ENCODE data around the gene FBXL7. TPM values are rescaled to one million over a fixed set of nuclear protein-coding genes. Genes with fewer than 3 reads are reported as not detected.

Gene FBXL7
- polyA plus RNA-seq, 3 donors: not detected

- no peak overlapping the region for H3K27ac Mint-ChIP-seq
- WGBS (ENCODE audit: insufficient coverage): 100% methylated on average over 1 of the region's 4 CpGs
- no peak overlapping the region for H3K4me3 ChIP-seq (replicated peaks in 1 of 3; ENCODE audit: low read depth in 2 of 3, low read length in 3 of 3)
- H3K4me3 Mint-ChIP-seq: no peak overlapping the region
- no peaks in the 10 kb centered on the region for H3K36me3 Mint-ChIP-seq
- H3K36me3 ChIP-seq (replicated peaks in 1 of 2; ENCODE audit: control insufficient read depth in 1 of 2, insufficient read depth in 2 of 2, low read length in 2 of 2): no peaks in the 10 kb centered on the region
- H3K9me3 Mint-ChIP-seq: peaks cover 0 to 23% (median 13%) of the 10 kb centered on the region in 7 donors
- H3K27me3 Mint-ChIP-seq (ENCODE audit: low read depth in 3 of 3): no peaks in the 10 kb centered on the region
- H3K4me1 Mint-ChIP-seq: no peaks in the 10 kb centered on the region
- H2AFZ ChIP-seq (ENCODE audit: insufficient read depth, low read depth, low read length, poor library complexity, severe bottlenecking): no peak overlapping the region
- no peak overlapping the region for H3K4me2 ChIP-seq (replicated peaks; ENCODE audit: extremely low read depth, low read length, poor library complexity, severe bottlenecking)
- H3K9ac ChIP-seq (ENCODE audit: insufficient read depth, low read length, poor library complexity, severe bottlenecking): no peak overlapping the region
- peaks cover 6 to 48% of the 10 kb centered on the region in 2 donors for H3K9me3 ChIP-seq (replicated peaks in 1 of 2; ENCODE audit: control insufficient read depth in 1 of 2, insufficient read depth in 1 of 2, low read length in 2 of 2)
- no peaks in the 10 kb centered on the region for H3K27me3 ChIP-seq (ENCODE audit: control insufficient read depth in 2 of 2, insufficient read depth in 2 of 2, low read length in 2 of 2)
- no peak overlapping the region for H3K27ac ChIP-seq (ENCODE audit: low read depth in 1 of 2, low read length in 2 of 2)
- DNase-seq: no peak
- TF ChIP-seq CTCF (IDR thresholded peaks at IDR 0.05): no peak
- no peaks in the 10 kb centered on the region for H3K4me1 ChIP-seq (ENCODE audit: control insufficient read depth in 1 of 2, insufficient read depth in 2 of 2, low read length in 2 of 2)
- no peaks in the 10 kb centered on the region for H3K79me2 ChIP-seq (ENCODE audit: insufficient read depth, low read length)
- intact Hi-C loops (cut with micrococcal nuclease): no loop called here
- H4K20me1 ChIP-seq (ENCODE audit: insufficient read depth, low read length): no peaks in the 10 kb centered on the region
These were observed 147.3 kb downstream of the FBXL7 start for GRCh38 chr5:15647251-15647650.

- intact Hi-C loops (cut with micrococcal nuclease): no loop called here
- 90% methylated on average over 2 of the region's 2 CpGs for WGBS (ENCODE audit: insufficient coverage)
- Mint-ChIP-seq H3K9me3 (peaks cover 0 to 24% (median 9%) of the 10 kb centered on the region in 7 donors), H3K4me3 (no peak overlapping the region), H3K27ac (no peak overlapping the region), H3K36me3 (no peaks in the 10 kb centered on the region), H3K4me1 (no peaks in the 10 kb centered on the region), H3K27me3 (ENCODE audit: low read depth in 3 of 3) (no peaks in the 10 kb centered on the region)
- Histone ChIP-seq H2AFZ (ENCODE audit: insufficient read depth, low read depth, low read length, poor library complexity, severe bottlenecking) (no peak overlapping the region), H3K9me3 (replicated peaks in 1 of 2; ENCODE audit: control insufficient read depth in 1 of 2, insufficient read depth in 1 of 2, low read length in 2 of 2) (peaks cover 0 to 35% of the 10 kb centered on the region in 2 donors), H3K36me3 (replicated peaks in 1 of 2; ENCODE audit: control insufficient read depth in 1 of 2, insufficient read depth in 2 of 2, low read length in 2 of 2) (no peaks in the 10 kb centered on the region), H3K27ac (ENCODE audit: low read depth in 1 of 2, low read length in 2 of 2) (no peak overlapping the region), H3K4me1 (ENCODE audit: control insufficient read depth in 1 of 2, insufficient read depth in 2 of 2, low read length in 2 of 2) (no peaks in the 10 kb centered on the region), H3K4me2 (replicated peaks; ENCODE audit: extremely low read depth, low read length, poor library complexity, severe bottlenecking) (no peak overlapping the region), H3K79me2 (ENCODE audit: insufficient read depth, low read length) (no peaks in the 10 kb centered on the region), H3K9ac (ENCODE audit: insufficient read depth, low read length, poor library complexity, severe bottlenecking) (no peak overlapping the region), H3K4me3 (replicated peaks in 1 of 3; ENCODE audit: low read depth in 2 of 3, low read length in 3 of 3) (no peak overlapping the region), H4K20me1 (ENCODE audit: insufficient read depth, low read length) (no peaks in the 10 kb centered on the region), H3K27me3 (ENCODE audit: control insufficient read depth in 2 of 2, insufficient read depth in 2 of 2, low read length in 2 of 2) (no peaks in the 10 kb centered on the region)
- TF ChIP-seq CTCF (IDR thresholded peaks at IDR 0.05): no peak
- DNase-seq: no peak
These were observed 150.3 kb downstream of the FBXL7 start for GRCh38 chr5:15650266-15650665.

Data from CD14-positive monocyte (primary cell).